HEK293 (cell line): ENCODE measurements around the gene PRICKLE1.

Experiments
- CTCF ChIA-PET: fragments of 350-600 bp; formaldehyde crosslinking; extraction: SDS; loops from one replicate; lab custom pipeline; 2021; ENCODE audit warnings: antibody characterized with exemption; lab: Yijun Ruan, JAX
- POLR2A ChIA-PET: fragments of 300-600 bp; formaldehyde crosslinking; extraction: SDS; loops from one replicate; lab custom pipeline; 2020; ENCODE audit warnings: antibody characterized with exemption, inconsistent platforms; lab: Yijun Ruan, JAX
- H3K27ac ChIP-seq: fragments of 200-500 bp; sonication (Bioruptor generic); 2 replicates; pipeline ENCODE4 v1.5.1; 2014; ENCODE audit warnings: low read depth, low read length, control low read depth, inconsistent platforms; ENCODE audit errors: extremely low read depth
- H3K36me3 ChIP-seq, 2 experiments: fragments of 200-500 bp in 1 of 2; sonication (Bioruptor generic) in 1 of 2; 1 replicate in 1 of 2; 2 replicates in 1 of 2; pipeline ENCODE4 v1.5.1; 2014 to 2017; ENCODE audit warnings: inconsistent platforms in 2 of 2, low read length in 2 of 2; ENCODE audit not compliant: control insufficient read depth in 2 of 2, insufficient read depth in 1 of 2
- H3K4me1 ChIP-seq: fragments of 200-500 bp; sonication (Bioruptor generic); 2 replicates; pipeline ENCODE4 v1.5.1; 2014; ENCODE audit warnings: mild to moderate bottlenecking, low read length, inconsistent platforms; ENCODE audit not compliant: control insufficient read depth, insufficient read depth
- H3K4me3 ChIP-seq: 2 replicates; pipeline ENCODE4 v1.5.1; 2011; ENCODE audit warnings: low read depth, mild to moderate bottlenecking, control low read depth, low read length, moderate library complexity
- H3K9me3 ChIP-seq: fragments of 200-500 bp; sonication (Bioruptor generic); 2 replicates; pipeline ENCODE4 v1.5.1; 2014; ENCODE audit warnings: low read depth, low read length, inconsistent platforms; ENCODE audit not compliant: control insufficient read depth, insufficient read depth
- FEZF1 ChIP-seq: fragments of 450-650 bp; formaldehyde crosslinking; IDR thresholded peaks from 2 replicates; pipeline ENCODE4 v1.5.1; 2016; ENCODE audit warnings: missing biosample characterization, missing genetic modification characterization
- KLF16 ChIP-seq: fragments of 450-650 bp; formaldehyde crosslinking; IDR thresholded peaks from 2 replicates; pipeline ENCODE4 v1.5.1; 2017; ENCODE audit warnings: missing biosample characterization, missing genetic modification characterization
- KLF7 ChIP-seq: fragments of 450-650 bp; formaldehyde crosslinking; IDR thresholded peaks from 2 replicates; pipeline ENCODE4 v1.5.1; 2016; ENCODE audit warnings: missing biosample characterization, missing genetic modification characterization, borderline replicate concordance
- OSR2 ChIP-seq: fragments of 450-650 bp; formaldehyde crosslinking; IDR thresholded peaks from 2 replicates; pipeline ENCODE4 v1.5.1; 2016; ENCODE audit warnings: missing biosample characterization, missing genetic modification characterization
- PRDM10 ChIP-seq: fragments of 450-650 bp; formaldehyde crosslinking; IDR thresholded peaks from 2 replicates; pipeline ENCODE4 v1.5.1; 2016; ENCODE audit warnings: missing biosample characterization, missing genetic modification characterization
- ZBTB17 ChIP-seq: fragments of 450-650 bp; formaldehyde crosslinking; IDR thresholded peaks from 2 replicates; pipeline ENCODE4 v1.5.1; 2016; ENCODE audit warnings: missing biosample characterization, missing genetic modification characterization
- ZFHX2 ChIP-seq: fragments of 450-650 bp; formaldehyde crosslinking; conservative IDR thresholded peaks from 2 replicates; pipeline ENCODE4 v1.5.1; 2016; ENCODE audit warnings: missing biosample characterization, missing genetic modification characterization
- ZNF132 ChIP-seq: fragments of 450-650 bp; formaldehyde crosslinking; IDR thresholded peaks from 2 replicates; pipeline ENCODE4 v1.5.1; 2017; ENCODE audit warnings: missing biosample characterization, missing genetic modification characterization, borderline replicate concordance
- ZNF248 ChIP-seq: fragments of 450-650 bp; formaldehyde crosslinking; IDR thresholded peaks from 2 replicates; pipeline ENCODE4 v1.5.1; 2017; ENCODE audit warnings: missing biosample characterization, missing genetic modification characterization
- ZNF366 ChIP-seq: fragments of 450-650 bp; formaldehyde crosslinking; conservative IDR thresholded peaks from 2 replicates; pipeline ENCODE4 v1.5.1; 2016; ENCODE audit warnings: missing biosample characterization, missing genetic modification characterization
- ZNF518A ChIP-seq: fragments of 450-650 bp; formaldehyde crosslinking; conservative IDR thresholded peaks from 2 replicates; pipeline ENCODE4 v1.5.1; 2016; ENCODE audit warnings: low read depth, missing biosample characterization, missing genetic modification characterization
- ZNF548 ChIP-seq: fragments of 450-650 bp; formaldehyde crosslinking; IDR thresholded peaks from 2 replicates; pipeline ENCODE4 v1.5.1; 2016; ENCODE audit warnings: missing biosample characterization, missing genetic modification characterization
- ZNF623 ChIP-seq: fragments of 450-650 bp; formaldehyde crosslinking; IDR thresholded peaks from 2 replicates; pipeline ENCODE4 v1.5.1; 2016; ENCODE audit warnings: missing biosample characterization, missing genetic modification characterization
- ZNF624 ChIP-seq: fragments of 450-650 bp; formaldehyde crosslinking; IDR thresholded peaks from 2 replicates; pipeline ENCODE4 v1.5.1; 2017; ENCODE audit warnings: missing biosample characterization, missing genetic modification characterization
- TF ChIP-seq, protein P1 (sequence below): fragments of 450-650 bp; formaldehyde crosslinking; IDR thresholded peaks from 2 replicates; pipeline ENCODE4 v1.5.1; 2017; ENCODE audit warnings: missing biosample characterization, missing genetic modification characterization
- TF ChIP-seq, protein P2 (sequence below): fragments of 450-650 bp; formaldehyde crosslinking; IDR thresholded peaks from 2 replicates; pipeline ENCODE4 v1.5.1; 2016; ENCODE audit warnings: missing biosample characterization, missing genetic modification characterization, low read depth

Gene PRICKLE1

GRCh38 chr12:42534184-42534838 lies 55.2 kb downstream of the PRICKLE1 start (continued):
- no peak for TF ChIP-seq PRDM10
- no peak for TF ChIP-seq ZNF248 (tag by site-specific recombination)
- no peak for TF ChIP-seq ZNF623
- no peak for TF ChIP-seq ZNF366 (tag by site-specific recombination)
- no peak for TF ChIP-seq ZNF548
- TF ChIP-seq KLF7 (tag by site-specific recombination) = no peak
- no peak for TF ChIP-seq ZBTB17 (tag by site-specific recombination)

DNA sequence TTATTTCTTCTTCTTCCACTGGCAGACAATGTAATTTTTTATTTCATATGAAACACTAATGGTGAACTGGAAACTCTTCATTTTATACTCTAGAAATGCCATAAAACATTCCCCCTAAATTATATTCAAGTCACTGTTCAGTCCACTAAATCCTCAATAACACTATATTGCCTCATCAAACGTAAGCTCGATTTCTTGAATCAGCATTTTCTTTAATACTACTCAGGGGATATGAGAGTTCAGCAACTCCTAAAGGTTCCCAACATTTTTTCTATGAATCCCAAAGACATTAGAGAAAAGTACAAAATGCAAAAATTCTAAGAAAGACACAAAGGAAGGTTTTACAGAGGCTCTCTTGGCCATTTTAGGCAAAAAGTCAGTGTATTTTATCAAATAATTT lies 59.3 kb downstream of the PRICKLE1 start:
- Histone ChIP-seq H3K4me1 (no peaks in the 10 kb centered on the region), H3K27ac (no peak overlapping the region), H3K9me3 (no peaks in the 10 kb centered on the region), H3K36me3 (no peaks in the 10 kb centered on the region; a peak in 1 of 3 replicates), H3K4me3 (no peak overlapping the region)
- TF ChIP-seq ZNF518A (tag by site-specific recombination) = no peak
- TF ChIP-seq KLF16 = no peak
- TF ChIP-seq ZNF132 (tag by site-specific recombination) = no peak
- TF ChIP-seq, protein P1, sequence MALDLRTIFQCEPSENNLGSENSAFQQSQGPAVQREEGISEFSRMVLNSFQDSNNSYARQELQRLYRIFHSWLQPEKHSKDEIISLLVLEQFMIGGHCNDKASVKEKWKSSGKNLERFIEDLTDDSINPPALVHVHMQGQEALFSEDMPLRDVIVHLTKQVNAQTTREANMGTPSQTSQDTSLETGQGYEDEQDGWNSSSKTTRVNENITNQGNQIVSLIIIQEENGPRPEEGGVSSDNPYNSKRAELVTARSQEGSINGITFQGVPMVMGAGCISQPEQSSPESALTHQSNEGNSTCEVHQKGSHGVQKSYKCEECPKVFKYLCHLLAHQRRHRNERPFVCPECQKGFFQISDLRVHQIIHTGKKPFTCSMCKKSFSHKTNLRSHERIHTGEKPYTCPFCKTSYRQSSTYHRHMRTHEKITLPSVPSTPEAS (tag by site-specific recombination) = no peak
- TF ChIP-seq ZNF624 (tag by site-specific recombination) = no peak
- TF ChIP-seq FEZF1 = no peak
- no peak for TF ChIP-seq OSR2 (tag by site-specific recombination)
- CTCF ChIA-PET = no interaction called here
- POLR2A ChIA-PET = interaction anchor here (0.7 kb wide), 1 partner anchor 226 kb away, joined by 7 read pairs; no protein-coding TSS in a partner anchor

DNA sequence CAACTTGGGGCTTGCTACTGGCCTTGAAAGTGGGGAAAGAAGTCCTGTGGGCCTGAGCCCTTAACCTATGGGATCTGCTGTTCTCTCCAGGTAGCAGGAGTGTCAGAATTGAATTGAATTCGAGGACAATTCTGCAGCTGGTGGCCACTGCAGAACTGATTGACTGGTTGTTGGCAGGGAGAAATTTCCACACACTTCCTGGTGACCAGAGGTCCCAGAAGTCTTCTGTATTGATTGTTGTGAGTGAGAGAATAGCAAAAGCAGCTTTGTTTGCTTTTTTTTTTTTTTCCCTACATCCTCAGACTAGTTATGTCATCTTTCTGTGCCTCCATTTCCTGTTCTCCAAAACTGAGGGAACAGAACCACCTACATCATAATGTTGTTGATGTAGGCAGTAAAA lies 64.1 kb downstream of the PRICKLE1 start:
- H3K27ac ChIP-seq = no peak overlapping the region
- TF ChIP-seq ZFHX2 (tag by site-specific recombination) = no peak
- TF ChIP-seq, protein P2, sequence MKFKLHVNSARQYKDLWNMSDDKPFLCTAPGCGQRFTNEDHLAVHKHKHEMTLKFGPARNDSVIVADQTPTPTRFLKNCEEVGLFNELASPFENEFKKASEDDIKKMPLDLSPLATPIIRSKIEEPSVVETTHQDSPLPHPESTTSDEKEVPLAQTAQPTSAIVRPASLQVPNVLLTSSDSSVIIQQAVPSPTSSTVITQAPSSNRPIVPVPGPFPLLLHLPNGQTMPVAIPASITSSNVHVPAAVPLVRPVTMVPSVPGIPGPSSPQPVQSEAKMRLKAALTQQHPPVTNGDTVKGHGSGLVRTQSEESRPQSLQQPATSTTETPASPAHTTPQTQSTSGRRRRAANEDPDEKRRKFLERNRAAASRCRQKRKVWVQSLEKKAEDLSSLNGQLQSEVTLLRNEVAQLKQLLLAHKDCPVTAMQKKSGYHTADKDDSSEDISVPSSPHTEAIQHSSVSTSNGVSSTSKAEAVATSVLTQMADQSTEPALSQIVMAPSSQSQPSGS = 0 out of 2 replicates have a peak, but pooled peaks have one; percentile 10
- CTCF ChIA-PET = no interaction called here
- H3K4me3 ChIP-seq = no peak overlapping the region
- H3K9me3 ChIP-seq = no peaks in the 10 kb centered on the region
- H3K36me3 ChIP-seq = no peaks in the 10 kb centered on the region
- POLR2A ChIA-PET = interaction anchor here (0.7 kb wide), 1 partner anchor 174 kb away, joined by 3 read pairs; no protein-coding TSS in a partner anchor
- H3K4me1 ChIP-seq = no peaks in the 10 kb centered on the region
